H1 (cell line): ENCODE data around the gene NUBPL.

Experiments
- CHD1 ChIP-seq: IDR thresholded peaks from 2 replicates; pipeline ENCODE4 v1.6.1; 2012; ENCODE audit warnings: low read depth, low read length, improper control_type of control experiment
- CTCF ChIP-seq, 3 experiments: IDR thresholded peaks; 1 replicate in 2 of 3; 2 replicates in 1 of 3; pipeline versions ENCODE4 v1.5.1 to v1.6.1; 2011; ENCODE audit warnings: low read length in 3 of 3, mild to moderate bottlenecking in 3 of 3, inconsistent platforms in 2 of 3, low read depth in 1 of 3, moderate library complexity in 1 of 3; ENCODE audit not compliant: insufficient read depth in 1 of 3; ENCODE audit errors: control extremely low read depth in 1 of 3
- EGR1 ChIP-seq: IDR thresholded peaks from 2 replicates; pipeline ENCODE4 v1.6.1; 2011; ENCODE audit warnings: low read depth, low read length, borderline replicate concordance
- JUN ChIP-seq: IDR thresholded peaks from 2 replicates; pipeline ENCODE4 v1.6.1; 2011; ENCODE audit warnings: low read depth, mild to moderate bottlenecking, improper control_type of control experiment, low read length
- KDM1A ChIP-seq: fragments of 200-600, 300-600 bp; sonication (generic); IDR thresholded peaks from 2 replicates; pipeline ENCODE4 v1.7.1; 2016; ENCODE audit warnings: mild to moderate bottlenecking, low read length, borderline replicate concordance
- POLR2A ChIP-seq, 2 experiments: IDR thresholded peaks; 1 replicate in 1 of 2; 2 replicates in 1 of 2; pipeline ENCODE4 v1.6.1; 2011; ENCODE audit warnings: low read depth in 2 of 2, low read length in 2 of 2, mild to moderate bottlenecking in 2 of 2; ENCODE audit errors: control extremely low read depth in 1 of 2
- POLR2AphosphoS5 ChIP-seq: IDR thresholded peaks from 2 replicates; pipeline ENCODE4 v1.6.1; 2011; ENCODE audit warnings: low read depth, low read length
- SP2 ChIP-seq: IDR thresholded peaks from 2 replicates; pipeline ENCODE4 v1.6.1; 2012; ENCODE audit warnings: mild to moderate bottlenecking, low read length, inconsistent platforms

GRCh38 chr14:31806249-31806648 is 245.0 kb downstream of the NUBPL start:
- TF ChIP-seq JUN (no peak), KDM1A (no peak), CTCF (IDR thresholded peaks at IDR 0.05; ENCODE audit: control extremely low read depth in 1 of 3, insufficient read depth in 1 of 3, low read depth in 1 of 3, low read length in 3 of 3) (no peak), SP2 (no peak), CHD1 (no peak), POLR2AphosphoS5 (no peak), POLR2A (IDR thresholded peaks at IDR 0.05; ENCODE audit: control extremely low read depth in 1 of 2, low read depth in 2 of 2, low read length in 2 of 2) (no peak), EGR1 (no peak)
